GM18873 (cell line): Measurements from ENCODE around the gene SAMD9L.
A peak's percentile ranks its signal among the peaks of the same experiment; 100 is the strongest.

Experiments
- ATAC-seq: cut with Tn5 transposase; IDR thresholded peaks from one replicate; pipeline ENCODE4 v1.9.1; 2021; ENCODE audit warnings: mild to moderate bottlenecking, moderate library complexity, moderate number of reproducible peaks; ENCODE audit not compliant: unreplicated experiment, low FRiP score

SAMD9L gene

GRCh38 chr7:93148144-93148543, at the start of gene SAMD9L:
Gene SAMD9L, minus strand, starts transcription at chr7:93148385. Its CDS starts 12,414 bp downstream, at chr7:93135971.
- ATAC-seq, result peak; percentile 53

GRCh38 chr7:93196336-93196735, 48.2 kb upstream of the SAMD9L start:
- no peak for ATAC-seq

GRCh38 chr7:93194386-93194785, 46.2 kb upstream of the SAMD9L start:
- no peak for ATAC-seq

GRCh38 chr7:93188870-93189634, 40.9 kb upstream of the SAMD9L start:
- no peak for ATAC-seq

GRCh38 chr7:93185303-93186027, 37.3 kb upstream of the SAMD9L start:
- ATAC-seq, result no peak

- no peak for ATAC-seq
These were observed 31.0 kb upstream of the SAMD9L start for GRCh38 chr7:93179173-93179572.

- ATAC-seq, result no peak
These were observed 30.0 kb upstream of the SAMD9L start for GRCh38 chr7:93178213-93178612.

GRCh38 chr7:93176992-93177580, 28.9 kb upstream of the SAMD9L start:
- no peak for ATAC-seq

GRCh38 chr7:93175219-93175618, 27.0 kb upstream of the SAMD9L start:
- no peak for ATAC-seq

GRCh38 chr7:93172683-93173082, 24.5 kb upstream of the SAMD9L start:
- no peak for ATAC-seq

GRCh38 chr7:93171606-93172226, 23.5 kb upstream of the SAMD9L start:
- no peak for ATAC-seq

- peak; percentile 99 for ATAC-seq
These were observed 17.3 kb upstream of the SAMD9L start for GRCh38 chr7:93165447-93165846.

GRCh38 chr7:93164766-93165165, 16.6 kb upstream of the SAMD9L start:
- ATAC-seq, result no peak

- no peak for ATAC-seq
These were observed 13.1 kb upstream of the SAMD9L start for GRCh38 chr7:93161181-93161762.

GRCh38 chr7:93160410-93160809, 12.2 kb upstream of the SAMD9L start:
- ATAC-seq, result no peak

- ATAC-seq, result no peak
These were observed 11.3 kb upstream of the SAMD9L start for GRCh38 chr7:93159490-93159889.

- no peak for ATAC-seq
These were observed 8.7 kb upstream of the SAMD9L start for GRCh38 chr7:93156884-93157283.

- no peak for ATAC-seq
These were observed 2.1 kb upstream of the SAMD9L start for GRCh38 chr7:93150200-93150835.

- ATAC-seq, result no peak
These were observed 542 bp upstream of the SAMD9L start for GRCh38 chr7:93148727-93149126.

GRCh38 chr7:93147363-93147762, 822 bp downstream of the SAMD9L start:
- peak; percentile 70 for ATAC-seq
